Stomach (tissue), 4 donors: ENCODE results near the gene ASIC4.

Source experiments
- EP300 ChIP-seq: sonication (generic); formaldehyde crosslinking; IDR thresholded peaks from one replicate; pipeline ENCODE4 v1.6.1; 2017; ENCODE audit warnings: antibody characterized with exemption
- POLR2A ChIP-seq, 4 donors: fragments of 450-650 bp; IDR thresholded peaks; one replicate each; pipeline ENCODE4 v1.6.1; 2016; ENCODE audit warnings: antibody characterized with exemption in 4 of 4, control low read depth in 2 of 4, mild to moderate bottlenecking in 1 of 4, moderate library complexity in 1 of 4
- POLR2AphosphoS5 ChIP-seq, 3 donors: sonication (generic); formaldehyde crosslinking; IDR thresholded peaks; one replicate each; pipeline ENCODE4 v1.6.1; 2016; ENCODE audit warnings: antibody characterized with exemption in 3 of 3
- TF ChIP-seq, protein P1 (sequence below), 7 experiments: fragments of 450-650 bp in 4 of 7; fragments of 200-600 bp in 3 of 7; sonication (generic) in 3 of 7; IDR thresholded peaks; one replicate each; pipeline ENCODE4 v1.5.1; 2016 to 2019; ENCODE audit warnings: antibody characterized with exemption in 7 of 7, control low read depth in 2 of 7, mild to moderate bottlenecking in 1 of 7

DNA sequence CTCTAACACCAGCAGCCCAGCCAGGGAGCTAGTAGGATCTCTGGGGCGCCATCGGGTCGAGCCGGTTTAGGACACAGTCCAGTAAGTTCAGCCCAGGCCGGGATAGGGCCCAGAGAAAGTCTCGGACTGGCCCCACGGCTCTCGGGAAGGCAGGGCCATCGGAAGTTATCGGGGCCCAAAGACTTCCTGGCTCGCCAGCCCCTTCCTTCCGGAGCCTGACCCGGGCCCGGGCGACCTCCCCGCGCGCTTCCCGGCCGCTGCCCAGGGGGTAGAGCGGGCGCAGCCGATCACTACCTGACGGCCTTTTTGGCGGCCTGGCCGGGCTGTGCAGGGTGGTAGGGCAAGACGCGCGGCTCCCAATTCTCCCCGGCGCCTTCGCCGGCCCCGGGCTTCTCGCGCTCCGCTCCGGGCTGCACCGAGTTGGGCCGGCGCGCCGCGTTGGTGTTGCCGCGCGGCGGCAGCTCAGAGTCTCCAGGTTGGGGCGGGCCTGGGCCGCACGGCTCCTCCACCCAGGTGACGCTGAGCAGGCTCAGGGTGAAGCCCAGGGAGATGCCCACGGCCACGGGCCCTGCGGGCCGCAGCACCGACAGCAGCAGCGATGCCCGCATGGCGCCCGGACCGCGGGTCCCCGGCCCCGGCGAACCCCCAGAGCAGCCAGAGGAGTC, 28.8 kb downstream of the ASIC4 start:
- TF ChIP-seq, protein P1, sequence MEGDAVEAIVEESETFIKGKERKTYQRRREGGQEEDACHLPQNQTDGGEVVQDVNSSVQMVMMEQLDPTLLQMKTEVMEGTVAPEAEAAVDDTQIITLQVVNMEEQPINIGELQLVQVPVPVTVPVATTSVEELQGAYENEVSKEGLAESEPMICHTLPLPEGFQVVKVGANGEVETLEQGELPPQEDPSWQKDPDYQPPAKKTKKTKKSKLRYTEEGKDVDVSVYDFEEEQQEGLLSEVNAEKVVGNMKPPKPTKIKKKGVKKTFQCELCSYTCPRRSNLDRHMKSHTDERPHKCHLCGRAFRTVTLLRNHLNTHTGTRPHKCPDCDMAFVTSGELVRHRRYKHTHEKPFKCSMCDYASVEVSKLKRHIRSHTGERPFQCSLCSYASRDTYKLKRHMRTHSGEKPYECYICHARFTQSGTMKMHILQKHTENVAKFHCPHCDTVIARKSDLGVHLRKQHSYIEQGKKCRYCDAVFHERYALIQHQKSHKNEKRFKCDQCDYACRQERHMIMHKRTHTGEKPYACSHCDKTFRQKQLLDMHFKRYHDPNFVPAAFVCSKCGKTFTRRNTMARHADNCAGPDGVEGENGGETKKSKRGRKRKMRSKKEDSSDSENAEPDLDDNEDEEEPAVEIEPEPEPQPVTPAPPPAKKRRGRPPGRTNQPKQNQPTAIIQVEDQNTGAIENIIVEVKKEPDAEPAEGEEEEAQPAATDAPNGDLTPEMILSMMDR (IDR thresholded peaks at IDR 0.05), result no peak
- TF ChIP-seq POLR2A (IDR thresholded peaks at IDR 0.05) (no peak), EP300 (no peak), POLR2AphosphoS5 (IDR thresholded peaks at IDR 0.05) (no peak)
